Keratinocyte (primary cell): ENCODE measurements around the gene MARCHF10. TPM values are rescaled to one million over a fixed set of nuclear protein-coding genes. Genes with fewer than 3 reads are reported as not detected.

Source experiments
- DNase-seq: peaks from one replicate; pipeline ENCODE4 v3.0.0-alpha.2; 2011; ENCODE audit warnings: low read depth, missing footprints, low spot score
- FAIRE-seq: peaks from 2 replicates; lab custom pipeline; 2011; peaks lifted over from hg19 to GRCh38; lab: Jason Lieb, UNC
- H2AFZ ChIP-seq: 2 replicates; pipeline ENCODE4 v1.6.0; 2012; ENCODE audit warnings: low read length, control low read depth, inconsistent platforms; ENCODE audit not compliant: control insufficient read depth
- H3K27ac ChIP-seq: 2 replicates; pipeline ENCODE4 v1.5.1; 2011; ENCODE audit warnings: low read length; ENCODE audit not compliant: control insufficient read depth, insufficient read depth
- H3K27me3 ChIP-seq: 3 replicates; pipeline ENCODE4 v1.6.0; 2011; ENCODE audit warnings: low read length; ENCODE audit not compliant: control insufficient read depth, insufficient read depth; ENCODE audit errors: extremely low read depth
- H3K36me3 ChIP-seq, 2 experiments: 2 replicates in 1 of 2; 3 replicates in 1 of 2; pipeline ENCODE4 v1.5.1; 2011; ENCODE audit warnings: low read length in 2 of 2, mild to moderate bottlenecking in 1 of 2; ENCODE audit not compliant: control insufficient read depth in 2 of 2, insufficient read depth in 2 of 2; ENCODE audit errors: extremely low read depth in 1 of 2
- H3K4me1 ChIP-seq: 3 replicates; pipeline ENCODE4 v1.5.1; 2011; ENCODE audit warnings: low read length; ENCODE audit not compliant: control insufficient read depth, insufficient read depth; ENCODE audit errors: extremely low read depth
- H3K4me2 ChIP-seq: 3 replicates; pipeline ENCODE4 v1.6.0; 2011; ENCODE audit warnings: low read depth, low read length; ENCODE audit not compliant: control insufficient read depth, insufficient read depth; ENCODE audit errors: extremely low read depth
- H3K4me3 ChIP-seq, 3 experiments: fragments of 200-600 bp in 1 of 3; sonication (generic) in 1 of 3; 2 replicates in 2 of 3; 3 replicates in 1 of 3; pipeline ENCODE4 v1.5.1; 2011 to 2016; ENCODE audit warnings: low read length in 3 of 3, mild to moderate bottlenecking in 3 of 3, control low read depth in 2 of 3, inconsistent platforms in 1 of 3, low read depth in 1 of 3, mixed read lengths in 1 of 3, mixed run types in 1 of 3, moderate library complexity in 1 of 3; ENCODE audit not compliant: control insufficient read depth in 2 of 3, insufficient read depth in 2 of 3; ENCODE audit errors: extremely low read depth in 1 of 3
- H3K79me2 ChIP-seq: 2 replicates; pipeline ENCODE4 v1.6.0; 2012; ENCODE audit warnings: low read length; ENCODE audit not compliant: control insufficient read depth, insufficient read depth
- H3K9ac ChIP-seq: 3 replicates; pipeline ENCODE4 v1.6.0; 2011; ENCODE audit warnings: low read length; ENCODE audit not compliant: control insufficient read depth, insufficient read depth; ENCODE audit errors: extremely low read depth
- H3K9me1 ChIP-seq: 3 replicates; pipeline ENCODE4 v1.6.0; 2011; ENCODE audit warnings: low read length; ENCODE audit not compliant: control insufficient read depth, insufficient read depth; ENCODE audit errors: extremely low read depth
- H3K9me3 ChIP-seq: 2 replicates; pipeline ENCODE4 v1.5.1; 2012; ENCODE audit warnings: low read depth, low read length; ENCODE audit not compliant: control insufficient read depth
- H4K20me1 ChIP-seq: 3 replicates; pipeline ENCODE4 v1.6.0; 2011; ENCODE audit warnings: low read length; ENCODE audit not compliant: control insufficient read depth, insufficient read depth; ENCODE audit errors: extremely low read depth
- EZH2 ChIP-seq: IDR thresholded peaks from one replicate; pipeline ENCODE4 v1.6.1; 2012; ENCODE audit warnings: inconsistent platforms, mild to moderate bottlenecking, low read length, moderate library complexity
- dilution Hi-C: fragments of 300-500 bp; cut with MboI; formaldehyde crosslinking; loops from one replicate; pipeline ENCODE4 v1.7.0; 2020; ENCODE audit warnings: low sequenced_read_pairs; ENCODE audit not compliant: extremely low pct_ligation_motif_present
- polyA plus RNA-seq, 5 experiments: library from polyadenylated mRNA; depleted of rRNA in 3 of 5; stranded (reverse) in 3 of 5; stranded (forward) in 1 of 5; unstranded in 1 of 5; fragments of >200 nt; gene quantifications; 1 replicate in 1 of 5; 2 replicates in 3 of 5; 3 replicates in 1 of 5; pipeline versions ENCODE4 v1.2.1 to v1.2.3, GENCODE V29; 2011 to 2012; ENCODE audit warnings: missing spikeins in 2 of 5, low read depth in 1 of 5, low replicate concordance in 1 of 5
- TF ChIP-seq, protein P1 (sequence below), 3 experiments: IDR thresholded peaks in 1 of 3; conservative IDR thresholded peaks in 1 of 3; optimal IDR thresholded peaks in 1 of 3; 2 replicates in 2 of 3; 3 replicates in 1 of 3; pipeline versions ENCODE3 to v1.5.1; 2011; ENCODE audit warnings: low read length in 3 of 3, mild to moderate bottlenecking in 3 of 3, moderate library complexity in 2 of 3, control low read depth in 1 of 3, inconsistent platforms in 1 of 3; ENCODE audit not compliant: insufficient read depth in 2 of 3; ENCODE audit errors: extremely low read depth in 1 of 3

Gene MARCHF10
- polyA plus RNA-seq, 1 donor (not counting 4 experiments of a cell fraction or from before 2014, with no cell fraction given), result not detected

DNA sequence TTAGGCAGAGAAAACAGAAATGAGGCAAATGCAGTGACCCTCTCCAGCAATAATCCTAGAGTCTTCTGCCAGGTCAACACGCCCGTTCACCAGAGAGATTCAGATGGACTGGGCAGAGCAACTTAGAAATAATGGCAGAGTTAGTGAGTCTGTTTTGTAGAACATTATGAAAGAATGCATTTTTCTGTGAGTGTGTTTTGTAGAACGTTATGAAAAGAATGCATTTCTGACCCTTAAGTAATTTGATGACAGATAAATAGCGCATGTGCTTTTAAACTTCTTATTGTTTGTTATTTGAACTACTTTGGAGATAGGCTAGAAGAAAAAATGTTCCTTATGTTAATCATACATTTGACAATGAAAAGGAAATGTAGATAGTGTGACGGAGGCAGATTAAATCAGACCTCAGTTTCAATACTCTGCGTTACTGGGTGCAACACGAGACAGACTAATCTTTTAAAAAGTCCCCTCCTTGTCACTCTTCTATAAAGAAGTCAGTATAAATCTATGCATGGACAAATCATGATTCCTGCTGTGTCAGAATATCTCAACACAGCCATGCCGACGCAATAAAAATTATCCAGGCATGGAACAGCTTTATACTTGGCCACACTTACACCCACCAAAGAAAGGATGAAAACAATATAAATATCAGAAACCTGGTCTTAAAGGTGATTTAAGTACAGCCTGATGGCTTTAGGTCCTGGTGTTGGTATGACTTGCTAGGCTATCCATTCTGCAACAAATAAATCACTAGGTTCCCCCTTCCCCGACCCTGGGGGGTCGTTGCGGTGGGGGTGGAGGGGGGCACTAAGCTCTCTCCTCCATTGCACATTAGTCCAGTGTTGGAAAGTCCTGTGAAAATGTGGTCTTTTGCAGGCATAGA is 47.8 kb downstream of the MARCHF10 start:
- no peak overlapping the region for H3K4me2 ChIP-seq

DNA sequence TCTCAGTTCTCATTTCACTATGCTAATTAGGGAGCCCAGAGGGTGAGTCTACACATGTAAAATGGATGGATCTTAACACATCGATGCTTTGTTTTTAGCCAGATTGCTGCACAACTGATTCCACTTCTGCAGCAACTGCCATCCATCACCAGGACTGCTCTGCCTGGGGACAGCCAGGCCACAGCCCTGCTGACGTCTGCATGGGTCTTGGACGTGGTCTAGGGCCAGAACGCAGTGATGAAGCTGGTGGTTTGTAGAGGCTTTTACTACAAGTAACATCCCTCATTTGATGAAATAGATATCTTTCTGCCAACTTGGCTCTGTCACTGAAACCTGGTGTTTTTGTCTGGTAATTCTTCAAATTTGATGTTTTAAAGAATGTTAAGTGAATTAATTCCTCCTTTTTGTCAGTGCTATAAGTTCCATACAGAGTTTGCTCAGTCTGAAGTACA is 50.6 kb downstream of the MARCHF10 start:
- peak overlapping the region; percentile 12 for H2AFZ ChIP-seq
- no peak overlapping the region for H3K27ac ChIP-seq
- H3K4me1 ChIP-seq, result peaks cover 12% of the 10 kb centered on the region
- no peak for TF ChIP-seq EZH2
- TF ChIP-seq, protein P1, sequence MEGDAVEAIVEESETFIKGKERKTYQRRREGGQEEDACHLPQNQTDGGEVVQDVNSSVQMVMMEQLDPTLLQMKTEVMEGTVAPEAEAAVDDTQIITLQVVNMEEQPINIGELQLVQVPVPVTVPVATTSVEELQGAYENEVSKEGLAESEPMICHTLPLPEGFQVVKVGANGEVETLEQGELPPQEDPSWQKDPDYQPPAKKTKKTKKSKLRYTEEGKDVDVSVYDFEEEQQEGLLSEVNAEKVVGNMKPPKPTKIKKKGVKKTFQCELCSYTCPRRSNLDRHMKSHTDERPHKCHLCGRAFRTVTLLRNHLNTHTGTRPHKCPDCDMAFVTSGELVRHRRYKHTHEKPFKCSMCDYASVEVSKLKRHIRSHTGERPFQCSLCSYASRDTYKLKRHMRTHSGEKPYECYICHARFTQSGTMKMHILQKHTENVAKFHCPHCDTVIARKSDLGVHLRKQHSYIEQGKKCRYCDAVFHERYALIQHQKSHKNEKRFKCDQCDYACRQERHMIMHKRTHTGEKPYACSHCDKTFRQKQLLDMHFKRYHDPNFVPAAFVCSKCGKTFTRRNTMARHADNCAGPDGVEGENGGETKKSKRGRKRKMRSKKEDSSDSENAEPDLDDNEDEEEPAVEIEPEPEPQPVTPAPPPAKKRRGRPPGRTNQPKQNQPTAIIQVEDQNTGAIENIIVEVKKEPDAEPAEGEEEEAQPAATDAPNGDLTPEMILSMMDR (optimal IDR thresholded peaks at IDR 0.05 in 1 of 3, IDR thresholded peaks at IDR 0.05 in 1 of 3, conservative IDR thresholded peaks at IDR 0.05 in 1 of 3; ENCODE audit: extremely low read depth in 1 of 3, insufficient read depth in 2 of 3, low read length in 3 of 3), result no peak
- DNase-seq, result no peak
- no peaks in the 10 kb centered on the region for H3K79me2 ChIP-seq
- no peak overlapping the region for H3K9ac ChIP-seq
- dilution Hi-C loops, result no loop called here
- H3K4me2 ChIP-seq, result no peak overlapping the region
- no peak overlapping the region for H3K4me3 ChIP-seq
- no peaks in the 10 kb centered on the region for H3K36me3 ChIP-seq
- FAIRE-seq, result no peak
- H3K27me3 ChIP-seq, result no peaks in the 10 kb centered on the region
- H3K9me1 ChIP-seq, result no peaks in the 10 kb centered on the region
- no peaks in the 10 kb centered on the region for H3K9me3 ChIP-seq
- H4K20me1 ChIP-seq, result no peaks in the 10 kb centered on the region

More for the DNA sequence above, 47.8 kb downstream of the MARCHF10 start:
- Histone ChIP-seq H3K27ac (no peak overlapping the region), H4K20me1 (no peaks in the 10 kb centered on the region), H3K4me1 (peaks cover 14% of the 10 kb centered on the region), H3K9me1 (no peaks in the 10 kb centered on the region), H2AFZ (no peak overlapping the region), H3K79me2 (no peaks in the 10 kb centered on the region), H3K27me3 (no peaks in the 10 kb centered on the region), H3K36me3 (no peaks in the 10 kb centered on the region), H3K9me3 (no peaks in the 10 kb centered on the region), H3K9ac (no peak overlapping the region), H3K4me3 (no peak overlapping the region)
- dilution Hi-C loops, result no loop called here
- no peak for DNase-seq
- TF ChIP-seq, protein P1 (optimal IDR thresholded peaks at IDR 0.05 in 1 of 3, IDR thresholded peaks at IDR 0.05 in 1 of 3, conservative IDR thresholded peaks at IDR 0.05 in 1 of 3; ENCODE audit: extremely low read depth in 1 of 3, insufficient read depth in 2 of 3, low read length in 3 of 3), result no peak
- TF ChIP-seq EZH2, result no peak
- no peak for FAIRE-seq
